Measurements from ENCODE around the gene BABAM2. TPM values are rescaled to one million over a fixed set of nuclear protein-coding genes. Genes with fewer than 3 reads are reported as not detected.

The BABAM2 gene
- total and polyA plus RNA-seq, 2 experiments from 2014 or later, result 17.8 to 21.5 TPM

DNA sequence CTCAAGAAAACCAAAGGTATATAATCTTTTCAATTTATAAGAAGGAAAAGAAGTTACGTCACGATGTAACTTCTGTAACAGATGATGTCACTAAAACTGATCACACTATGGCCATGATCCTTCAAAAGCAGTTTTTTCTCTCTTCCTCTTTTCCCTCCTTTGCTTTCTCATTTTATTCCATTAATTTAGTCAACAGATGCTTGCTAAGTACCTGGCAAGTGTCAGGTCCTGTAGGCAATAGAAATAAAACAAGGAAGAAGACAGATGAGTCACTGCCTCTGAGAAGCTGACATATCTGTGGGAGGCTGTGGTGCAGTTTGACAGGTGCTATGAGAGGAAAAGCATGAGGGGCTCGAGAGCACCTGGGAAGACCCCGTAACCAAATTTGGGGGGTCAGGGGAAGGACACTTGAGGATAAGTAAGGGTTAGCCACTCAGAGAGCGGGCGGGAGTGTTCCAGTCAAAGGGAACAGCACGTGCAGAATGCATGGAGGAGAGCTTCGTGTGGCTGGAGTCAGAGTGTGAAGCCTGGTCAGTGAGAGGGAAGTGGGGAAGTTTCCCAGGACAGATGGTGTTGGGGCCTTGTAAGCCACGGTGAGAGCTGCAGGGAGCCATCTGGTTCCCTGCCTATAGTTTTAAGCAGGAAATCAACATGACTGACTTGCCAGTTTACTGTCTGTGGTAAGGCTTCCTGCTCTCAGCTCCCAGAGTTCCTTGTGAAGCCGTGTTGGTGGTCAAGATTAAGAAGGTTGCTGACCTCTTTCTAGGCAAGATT, 303.3 kb downstream of the BABAM2 start:
- H3K79me2 ChIP-seq (replicated peaks; ENCODE audit: insufficient read depth), result no peaks in the 10 kb centered on the region
- H3K9me2 ChIP-seq (ENCODE audit: insufficient read depth), result no peaks in the 10 kb centered on the region
- Mint-ChIP-seq H3K4me1 (no peaks in the 10 kb centered on the region), H3K4me3 (no peak overlapping the region), H3K27ac (0 out of 2 replicates have a peak overlapping the region, but pooled peaks have one; percentile 11), H3K27me3 (ENCODE audit: insufficient read depth, low read depth, poor library complexity) (no peaks in the 10 kb centered on the region), H3K9me3 (no peaks in the 10 kb centered on the region), H3K36me3 (ENCODE audit: low read depth) (no peaks in the 10 kb centered on the region)
- no peak overlapping the region for H2AFZ ChIP-seq
- no peak overlapping the region for H3K4me2 ChIP-seq
- no peaks in the 10 kb centered on the region for H3K27me3 ChIP-seq (ENCODE audit: insufficient read depth)
- no peaks in the 10 kb centered on the region for H3F3A ChIP-seq (replicated peaks; ENCODE audit: low read depth)
- no peak for ATAC-seq
- no peaks in the 10 kb centered on the region for H3K36me3 ChIP-seq (ENCODE audit: insufficient read depth)
- no peaks in the 10 kb centered on the region for H3K4me1 ChIP-seq (ENCODE audit: insufficient read depth)
- no peaks in the 10 kb centered on the region for H4K20me1 ChIP-seq (replicated peaks; ENCODE audit: insufficient read depth)
- no peak for DNase-seq (ENCODE audit: low spot score)
- TF ChIP-seq POLR2AphosphoS5 (IDR thresholded peaks at IDR 0.05; ENCODE audit: low read depth), result no peak
- TF ChIP-seq, protein P1, sequence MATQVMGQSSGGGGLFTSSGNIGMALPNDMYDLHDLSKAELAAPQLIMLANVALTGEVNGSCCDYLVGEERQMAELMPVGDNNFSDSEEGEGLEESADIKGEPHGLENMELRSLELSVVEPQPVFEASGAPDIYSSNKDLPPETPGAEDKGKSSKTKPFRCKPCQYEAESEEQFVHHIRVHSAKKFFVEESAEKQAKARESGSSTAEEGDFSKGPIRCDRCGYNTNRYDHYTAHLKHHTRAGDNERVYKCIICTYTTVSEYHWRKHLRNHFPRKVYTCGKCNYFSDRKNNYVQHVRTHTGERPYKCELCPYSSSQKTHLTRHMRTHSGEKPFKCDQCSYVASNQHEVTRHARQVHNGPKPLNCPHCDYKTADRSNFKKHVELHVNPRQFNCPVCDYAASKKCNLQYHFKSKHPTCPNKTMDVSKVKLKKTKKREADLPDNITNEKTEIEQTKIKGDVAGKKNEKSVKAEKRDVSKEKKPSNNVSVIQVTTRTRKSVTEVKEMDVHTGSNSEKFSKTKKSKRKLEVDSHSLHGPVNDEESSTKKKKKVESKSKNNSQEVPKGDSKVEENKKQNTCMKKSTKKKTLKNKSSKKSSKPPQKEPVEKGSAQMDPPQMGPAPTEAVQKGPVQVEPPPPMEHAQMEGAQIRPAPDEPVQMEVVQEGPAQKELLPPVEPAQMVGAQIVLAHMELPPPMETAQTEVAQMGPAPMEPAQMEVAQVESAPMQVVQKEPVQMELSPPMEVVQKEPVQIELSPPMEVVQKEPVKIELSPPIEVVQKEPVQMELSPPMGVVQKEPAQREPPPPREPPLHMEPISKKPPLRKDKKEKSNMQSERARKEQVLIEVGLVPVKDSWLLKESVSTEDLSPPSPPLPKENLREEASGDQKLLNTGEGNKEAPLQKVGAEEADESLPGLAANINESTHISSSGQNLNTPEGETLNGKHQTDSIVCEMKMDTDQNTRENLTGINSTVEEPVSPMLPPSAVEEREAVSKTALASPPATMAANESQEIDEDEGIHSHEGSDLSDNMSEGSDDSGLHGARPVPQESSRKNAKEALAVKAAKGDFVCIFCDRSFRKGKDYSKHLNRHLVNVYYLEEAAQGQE (IDR thresholded peaks at IDR 0.05; ENCODE audit: unreplicated experiment), result no peak
- TF ChIP-seq, protein P2, sequence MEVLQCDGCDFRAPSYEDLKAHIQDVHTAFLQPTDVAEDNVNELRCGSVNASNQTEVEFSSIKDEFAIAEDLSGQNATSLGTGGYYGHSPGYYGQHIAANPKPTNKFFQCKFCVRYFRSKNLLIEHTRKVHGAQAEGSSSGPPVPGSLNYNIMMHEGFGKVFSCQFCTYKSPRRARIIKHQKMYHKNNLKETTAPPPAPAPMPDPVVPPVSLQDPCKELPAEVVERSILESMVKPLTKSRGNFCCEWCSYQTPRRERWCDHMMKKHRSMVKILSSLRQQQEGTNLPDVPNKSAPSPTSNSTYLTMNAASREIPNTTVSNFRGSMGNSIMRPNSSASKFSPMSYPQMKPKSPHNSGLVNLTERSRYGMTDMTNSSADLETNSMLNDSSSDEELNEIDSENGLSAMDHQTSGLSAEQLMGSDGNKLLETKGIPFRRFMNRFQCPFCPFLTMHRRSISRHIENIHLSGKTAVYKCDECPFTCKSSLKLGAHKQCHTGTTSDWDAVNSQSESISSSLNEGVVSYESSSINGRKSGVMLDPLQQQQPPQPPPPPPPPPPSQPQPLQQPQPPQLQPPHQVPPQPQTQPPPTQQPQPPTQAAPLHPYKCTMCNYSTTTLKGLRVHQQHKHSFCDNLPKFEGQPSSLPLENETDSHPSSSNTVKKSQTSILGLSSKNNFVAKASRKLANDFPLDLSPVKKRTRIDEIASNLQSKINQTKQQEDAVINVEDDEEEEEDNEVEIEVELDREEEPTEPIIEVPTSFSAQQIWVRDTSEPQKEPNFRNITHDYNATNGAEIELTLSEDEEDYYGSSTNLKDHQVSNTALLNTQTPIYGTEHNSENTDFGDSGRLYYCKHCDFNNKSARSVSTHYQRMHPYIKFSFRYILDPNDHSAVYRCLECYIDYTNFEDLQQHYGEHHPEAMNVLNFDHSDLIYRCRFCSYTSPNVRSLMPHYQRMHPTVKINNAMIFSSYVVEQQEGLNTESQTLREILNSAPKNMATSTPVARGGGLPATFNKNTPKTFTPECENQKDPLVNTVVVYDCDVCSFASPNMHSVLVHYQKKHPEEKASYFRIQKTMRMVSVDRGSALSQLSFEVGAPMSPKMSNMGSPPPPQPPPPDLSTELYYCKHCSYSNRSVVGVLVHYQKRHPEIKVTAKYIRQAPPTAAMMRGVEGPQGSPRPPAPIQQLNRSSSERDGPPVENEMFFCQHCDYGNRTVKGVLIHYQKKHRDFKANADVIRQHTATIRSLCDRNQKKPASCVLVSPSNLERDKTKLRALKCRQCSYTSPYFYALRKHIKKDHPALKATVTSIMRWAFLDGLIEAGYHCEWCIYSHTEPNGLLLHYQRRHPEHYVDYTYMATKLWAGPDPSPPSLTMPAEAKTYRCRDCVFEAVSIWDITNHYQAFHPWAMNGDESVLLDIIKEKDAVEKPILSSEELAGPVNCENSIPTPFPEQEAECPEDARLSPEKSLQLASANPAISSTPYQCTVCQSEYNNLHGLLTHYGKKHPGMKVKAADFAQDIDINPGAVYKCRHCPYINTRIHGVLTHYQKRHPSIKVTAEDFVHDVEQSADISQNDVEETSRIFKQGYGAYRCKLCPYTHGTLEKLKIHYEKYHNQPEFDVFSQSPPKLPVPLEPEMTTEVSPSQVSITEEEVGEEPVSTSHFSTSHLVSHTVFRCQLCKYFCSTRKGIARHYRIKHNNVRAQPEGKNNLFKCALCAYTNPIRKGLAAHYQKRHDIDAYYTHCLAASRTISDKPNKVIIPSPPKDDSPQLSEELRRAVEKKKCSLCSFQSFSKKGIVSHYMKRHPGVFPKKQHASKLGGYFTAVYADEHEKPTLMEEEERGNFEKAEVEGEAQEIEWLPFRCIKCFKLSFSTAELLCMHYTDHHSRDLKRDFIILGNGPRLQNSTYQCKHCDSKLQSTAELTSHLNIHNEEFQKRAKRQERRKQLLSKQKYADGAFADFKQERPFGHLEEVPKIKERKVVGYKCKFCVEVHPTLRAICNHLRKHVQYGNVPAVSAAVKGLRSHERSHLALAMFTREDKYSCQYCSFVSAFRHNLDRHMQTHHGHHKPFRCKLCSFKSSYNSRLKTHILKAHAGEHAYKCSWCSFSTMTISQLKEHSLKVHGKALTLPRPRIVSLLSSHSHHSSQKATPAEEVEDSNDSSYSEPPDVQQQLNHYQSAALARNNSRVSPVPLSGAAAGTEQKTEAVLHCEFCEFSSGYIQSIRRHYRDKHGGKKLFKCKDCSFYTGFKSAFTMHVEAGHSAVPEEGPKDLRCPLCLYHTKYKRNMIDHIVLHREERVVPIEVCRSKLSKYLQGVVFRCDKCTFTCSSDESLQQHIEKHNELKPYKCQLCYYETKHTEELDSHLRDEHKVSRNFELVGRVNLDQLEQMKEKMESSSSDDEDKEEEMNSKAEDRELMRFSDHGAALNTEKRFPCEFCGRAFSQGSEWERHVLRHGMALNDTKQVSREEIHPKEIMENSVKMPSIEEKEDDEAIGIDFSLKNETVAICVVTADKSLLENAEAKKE (CRISPR knock-in tag; IDR thresholded peaks at IDR 0.05), result no peak
- TF ChIP-seq STAT1 (IDR thresholded peaks at IDR 0.05; ENCODE audit: unreplicated experiment), result no peak
- TF ChIP-seq, protein P3, sequence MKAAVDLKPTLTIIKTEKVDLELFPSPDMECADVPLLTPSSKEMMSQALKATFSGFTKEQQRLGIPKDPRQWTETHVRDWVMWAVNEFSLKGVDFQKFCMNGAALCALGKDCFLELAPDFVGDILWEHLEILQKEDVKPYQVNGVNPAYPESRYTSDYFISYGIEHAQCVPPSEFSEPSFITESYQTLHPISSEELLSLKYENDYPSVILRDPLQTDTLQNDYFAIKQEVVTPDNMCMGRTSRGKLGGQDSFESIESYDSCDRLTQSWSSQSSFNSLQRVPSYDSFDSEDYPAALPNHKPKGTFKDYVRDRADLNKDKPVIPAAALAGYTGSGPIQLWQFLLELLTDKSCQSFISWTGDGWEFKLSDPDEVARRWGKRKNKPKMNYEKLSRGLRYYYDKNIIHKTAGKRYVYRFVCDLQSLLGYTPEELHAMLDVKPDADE (IDR thresholded peaks at IDR 0.05), result no peak
- no peak for TF ChIP-seq JUNB (IDR thresholded peaks at IDR 0.05; ENCODE audit: unreplicated experiment)
- no peak overlapping the region for H3K4me3 ChIP-seq
- H3K27ac ChIP-seq (ENCODE audit: low read depth), result no peak overlapping the region
